ENCODE data around the gene MLLT10.

GRCh38 chr10:21625623-21626229 lies 91.7 kb downstream of the MLLT10 start:
- TF ChIP-seq CTCF (IDR thresholded peaks at IDR 0.05) (no peak), POLR2A (IDR thresholded peaks at IDR 0.05) (no peak), POLR2AphosphoS5 (IDR thresholded peaks at IDR 0.05) (no peak)
